GM21367 (cell line): ENCODE measurements around the gene C2CD3.
"Not testable (repeated sequence)": the region's sequence is repeated elsewhere in the genome, so short reads cannot be mapped to it uniquely, and the experiment has no call there.

Experiments
- ATAC-seq: cut with Tn5 transposase; IDR thresholded peaks from one replicate; pipeline ENCODE4 v1.9.1; 2021; ENCODE audit not compliant: unreplicated experiment

The C2CD3 gene

DNA sequence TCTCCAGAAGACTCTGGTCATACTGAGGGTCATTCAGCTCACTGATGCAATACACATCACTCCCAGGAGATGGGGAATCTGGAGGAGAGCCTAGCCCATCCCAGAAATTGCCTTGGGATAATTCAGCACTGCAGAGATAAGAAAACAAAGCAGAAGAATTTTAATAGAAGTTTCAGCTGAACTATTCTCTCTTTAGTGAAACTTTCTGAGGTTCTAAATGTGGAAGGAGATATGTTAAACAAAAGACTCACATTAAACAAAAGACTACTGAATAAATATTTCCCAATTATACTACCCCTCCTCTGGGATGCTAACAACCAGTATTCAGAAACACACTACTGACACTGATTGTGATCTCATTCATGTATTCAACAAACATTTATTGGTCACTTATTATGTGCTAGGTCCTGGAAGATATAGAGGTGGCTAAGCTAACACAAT is 47.8 kb downstream of the C2CD3 start:
- no peak for ATAC-seq

DNA sequence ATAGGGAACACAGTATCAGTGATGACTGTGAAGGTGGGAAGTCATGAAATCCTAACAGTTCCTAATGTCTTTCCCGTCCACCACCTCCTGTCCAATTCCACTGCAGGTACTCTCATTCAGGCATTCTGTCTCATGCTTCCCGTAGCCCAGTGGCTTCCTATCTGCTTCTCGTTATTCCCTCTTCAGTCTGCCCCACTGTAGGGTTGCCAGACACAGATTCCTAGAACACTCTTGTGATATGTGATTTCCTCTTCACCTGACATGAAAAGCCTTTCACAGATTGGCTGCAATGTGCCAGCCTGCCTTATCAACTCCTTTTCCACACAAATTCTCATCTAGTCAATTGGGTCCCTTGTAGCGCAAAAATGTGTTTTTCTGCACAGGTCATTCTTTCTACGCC is 49.0 kb downstream of the C2CD3 start:
- ATAC-seq: no peak

DNA sequence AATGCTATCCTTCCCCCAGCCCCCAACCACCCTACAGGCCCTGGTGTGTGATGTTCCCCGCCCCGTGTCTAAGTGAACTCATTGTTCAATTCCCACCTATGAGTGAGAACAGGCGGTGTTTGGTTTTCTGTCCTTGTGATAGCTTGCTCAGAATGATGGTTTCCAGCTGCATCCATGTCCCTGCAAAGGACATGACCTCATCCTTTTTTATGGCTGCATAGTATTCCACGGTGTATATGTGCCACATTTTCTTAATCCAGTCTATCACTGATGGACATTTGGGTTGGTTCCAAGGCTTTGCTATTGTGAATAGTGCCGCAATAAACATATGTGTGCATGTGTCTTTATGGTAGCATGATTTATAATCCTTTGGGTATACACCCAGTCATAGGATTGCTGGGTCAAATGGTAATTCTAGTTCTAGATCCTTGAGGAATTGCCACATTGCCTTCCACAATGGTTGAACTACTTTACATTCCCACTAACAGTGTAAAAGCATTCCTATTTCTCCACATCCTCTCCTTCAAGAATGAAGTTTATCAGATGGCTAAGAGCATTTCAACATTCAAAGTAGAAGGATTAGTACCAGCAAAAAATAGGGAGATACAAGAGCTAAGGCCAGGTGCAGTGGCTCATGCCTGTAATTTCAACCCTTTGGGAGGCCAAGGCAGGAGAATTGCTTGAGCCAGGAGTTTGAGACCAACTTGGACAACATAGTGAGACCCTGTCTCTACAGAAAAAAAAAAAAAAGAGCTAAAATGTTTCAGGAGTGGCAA is 50.4 kb downstream of the C2CD3 start:
- ATAC-seq: not testable (repeated sequence)

DNA sequence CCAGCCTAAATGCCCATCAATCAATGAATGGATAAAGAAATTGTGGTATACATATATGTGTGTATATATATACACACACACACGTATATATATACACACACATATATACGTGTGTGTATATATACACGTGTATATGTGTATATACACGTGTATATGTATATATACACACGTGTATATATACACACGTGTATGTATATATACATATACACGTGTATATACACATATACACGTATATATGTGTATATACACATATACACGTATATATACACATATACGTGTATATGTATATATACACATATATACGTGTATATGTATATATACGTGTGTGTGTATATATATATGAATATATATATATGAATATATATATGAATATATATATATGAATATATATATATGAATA is 54.1 kb downstream of the C2CD3 start:
- no peak for ATAC-seq

DNA sequence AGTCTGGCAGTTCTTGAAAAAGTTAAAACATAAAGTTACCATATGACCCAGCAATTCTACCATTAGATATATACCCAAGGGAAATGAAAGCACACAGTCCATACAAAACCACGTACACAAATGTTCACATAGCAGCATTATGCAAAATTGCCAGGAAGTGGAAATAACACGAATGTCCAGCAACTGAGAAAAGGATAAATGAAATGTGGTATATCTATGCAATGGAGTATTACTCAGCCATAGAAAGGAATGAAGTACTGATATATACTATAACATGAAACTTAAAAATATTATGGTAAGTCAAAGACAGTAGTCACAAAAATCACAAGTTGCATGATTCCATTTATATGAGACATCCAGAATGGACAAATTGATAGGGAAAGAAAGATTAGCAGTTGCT is 57.9 kb downstream of the C2CD3 start:
- no peak for ATAC-seq

DNA sequence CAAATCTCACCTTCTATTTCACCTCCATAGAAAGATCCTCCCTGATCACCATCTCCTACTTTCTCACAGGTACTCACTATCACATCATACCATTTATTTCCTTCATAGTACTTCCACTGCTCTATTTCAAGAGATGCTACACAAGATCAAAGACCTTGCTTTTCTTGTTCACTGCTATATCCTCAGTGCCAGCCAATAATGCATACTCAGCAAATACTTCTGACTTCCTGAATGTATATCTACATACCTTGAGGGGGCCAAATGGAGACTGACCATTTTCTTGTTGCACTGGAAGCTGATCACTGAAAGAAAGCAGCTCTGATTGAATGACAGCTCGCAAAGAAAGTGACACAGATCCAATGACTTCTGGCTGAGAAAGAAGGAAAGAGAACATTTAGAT is 64.7 kb downstream of the C2CD3 start:
- ATAC-seq: no peak

DNA sequence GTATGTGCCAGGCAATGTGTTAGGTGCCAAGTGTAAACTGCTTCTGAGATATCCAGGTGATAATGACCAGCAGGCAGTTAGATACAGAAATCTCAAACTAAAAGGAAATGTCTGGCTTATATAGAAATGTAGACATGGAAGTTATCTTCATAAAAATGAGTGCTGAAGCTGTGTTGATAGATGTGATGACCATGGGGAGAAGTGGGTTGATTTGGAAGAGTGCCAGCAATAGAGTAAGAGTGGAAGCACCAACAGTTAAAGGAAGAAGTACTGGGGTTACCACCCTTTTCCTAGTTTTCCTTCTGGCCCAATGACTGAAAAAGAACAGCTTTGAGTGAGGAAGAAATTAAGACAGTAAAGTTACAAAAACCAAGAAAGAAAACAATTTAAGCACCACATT is 68.5 kb downstream of the C2CD3 start:
- ATAC-seq: no peak

DNA sequence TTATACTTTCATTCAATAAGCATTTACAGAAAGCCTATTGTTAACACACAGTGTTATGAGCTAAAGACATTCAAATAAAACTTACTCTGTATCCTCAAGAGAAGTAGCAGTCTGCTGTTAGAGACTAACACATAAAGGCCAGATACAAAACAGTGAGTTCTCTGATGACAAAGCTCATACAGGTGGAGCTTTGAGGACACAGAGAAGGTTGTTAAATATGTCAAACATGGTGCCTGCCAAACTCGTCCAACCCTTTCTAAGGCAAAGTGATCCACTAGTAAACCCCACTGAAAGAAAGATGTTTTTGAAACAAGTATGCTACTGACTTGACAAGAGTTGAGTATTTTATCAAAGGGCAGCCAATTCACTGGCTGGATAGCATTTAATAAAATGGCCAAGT is 70.1 kb downstream of the C2CD3 start:
- ATAC-seq: no peak

DNA sequence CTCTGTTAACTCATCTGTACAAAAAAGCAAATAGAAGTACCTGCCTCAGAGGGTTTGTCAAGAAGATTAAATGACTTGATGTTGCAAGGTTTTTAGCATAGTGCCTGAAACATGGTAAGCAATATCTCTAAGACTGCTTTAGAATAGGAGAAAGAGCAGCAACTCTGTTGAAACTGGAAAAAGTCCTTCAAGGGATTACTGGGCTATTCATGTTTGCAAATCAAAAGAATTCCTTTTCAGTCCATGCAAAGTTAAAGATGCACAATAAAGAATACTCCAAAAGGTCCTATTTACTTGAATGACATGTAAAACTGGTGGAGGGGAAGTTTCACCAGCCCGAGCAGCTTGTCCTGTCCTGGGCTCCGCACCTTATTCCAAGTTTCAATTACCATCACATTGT is 70.6 kb downstream of the C2CD3 start:
- no peak for ATAC-seq

DNA sequence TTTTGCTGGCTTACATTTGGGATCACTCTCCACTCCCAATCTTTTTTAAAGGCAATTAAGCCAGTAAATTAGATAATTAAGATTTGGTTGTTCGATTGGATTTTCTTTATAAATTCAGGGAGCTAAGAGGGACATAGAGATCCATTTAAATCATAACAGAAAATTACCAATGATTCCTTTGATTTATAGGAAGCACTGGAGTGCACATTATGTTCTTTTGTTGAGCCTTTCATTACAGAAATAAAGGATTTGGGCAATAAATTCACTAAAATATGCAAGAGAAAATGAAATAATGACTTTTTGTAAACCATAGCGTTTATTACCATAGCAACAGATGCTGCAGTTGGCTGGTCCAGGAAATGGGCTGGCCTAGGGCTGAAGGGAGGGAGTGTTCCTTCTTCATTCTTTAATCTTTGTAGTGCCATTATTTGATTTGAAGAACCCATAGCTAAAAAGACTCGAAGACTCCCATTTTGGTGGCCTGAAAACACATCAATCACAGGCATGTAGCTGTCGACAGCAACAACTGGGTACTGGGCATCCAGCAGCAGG is 73.0 kb downstream of the C2CD3 start:
- no peak for ATAC-seq

DNA sequence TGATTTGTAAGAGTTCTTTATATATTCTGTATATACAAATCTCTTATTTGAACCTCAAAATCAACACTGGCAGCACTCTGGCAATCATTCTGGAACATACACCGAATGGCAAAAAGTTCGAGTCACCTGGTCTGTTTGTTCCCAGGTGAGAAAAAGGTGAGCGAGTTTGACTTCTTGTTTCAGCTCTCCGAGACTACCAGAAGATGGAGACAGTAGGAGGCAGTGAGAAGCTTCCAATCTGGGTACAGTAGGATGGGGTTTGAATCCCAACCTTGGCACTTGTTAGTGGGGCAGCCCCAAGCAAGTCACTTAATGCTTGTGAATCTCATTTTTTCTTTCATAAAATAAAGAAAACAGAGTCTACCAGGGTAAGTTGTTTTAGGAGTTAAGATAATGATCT is 76.4 kb downstream of the C2CD3 start:
- ATAC-seq: no peak

DNA sequence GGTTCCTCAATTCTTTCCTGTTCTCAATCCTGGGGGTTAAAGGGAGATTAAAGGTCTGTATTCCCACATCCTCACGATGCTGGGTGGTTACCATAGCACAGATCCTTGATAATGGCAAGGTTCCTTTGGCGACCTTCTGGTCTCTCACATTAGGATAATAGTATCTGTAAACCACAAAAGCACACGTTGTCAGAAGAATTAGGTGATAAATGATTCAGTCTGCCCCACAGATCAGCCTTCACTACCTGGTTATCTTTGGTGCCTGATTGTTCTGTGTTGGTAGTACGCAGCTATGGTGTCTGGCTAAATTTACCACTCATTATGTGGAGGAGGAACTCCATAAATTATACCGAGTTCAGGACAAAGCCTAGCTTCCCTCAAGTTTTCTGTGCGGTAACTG is 78.4 kb downstream of the C2CD3 start:
- ATAC-seq: no peak

DNA sequence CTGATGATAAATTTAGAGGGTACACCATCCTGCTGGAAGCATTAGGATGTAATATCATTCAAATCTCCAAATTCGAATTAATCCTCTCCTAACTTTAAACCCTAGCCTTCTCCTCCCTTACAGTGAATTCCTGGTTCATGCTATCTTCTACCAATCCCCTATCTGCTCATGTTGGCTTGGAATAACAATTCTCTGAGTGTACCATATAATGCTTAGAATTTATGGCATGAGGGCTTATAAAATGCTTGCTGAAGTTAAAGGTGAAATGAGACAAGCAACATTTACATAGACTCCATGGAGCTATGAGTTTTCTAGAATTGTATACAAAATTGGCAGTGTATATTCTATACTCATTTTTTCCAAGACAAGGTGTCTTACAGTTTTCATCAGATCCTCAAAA is 79.3 kb downstream of the C2CD3 start:
- ATAC-seq: no peak

DNA sequence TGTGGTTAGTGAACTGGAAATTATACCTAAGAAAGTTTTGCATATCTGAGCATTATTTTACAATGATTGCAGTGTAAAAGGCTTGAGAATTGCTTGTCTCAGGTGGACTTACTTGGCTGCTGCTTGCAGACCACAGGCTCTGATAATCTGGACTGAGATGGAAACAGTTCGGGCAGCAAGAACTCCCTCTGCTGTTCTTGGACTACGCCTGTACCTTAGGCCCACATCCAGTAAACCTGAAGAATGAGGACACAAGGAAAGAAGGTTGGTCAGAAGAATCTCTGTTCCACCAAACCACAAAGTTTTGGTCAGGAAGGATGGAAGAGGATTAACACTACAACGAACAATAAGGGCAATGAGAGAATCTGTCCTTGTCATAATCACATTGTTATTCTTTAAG is 80.1 kb downstream of the C2CD3 start:
- no peak for ATAC-seq

DNA sequence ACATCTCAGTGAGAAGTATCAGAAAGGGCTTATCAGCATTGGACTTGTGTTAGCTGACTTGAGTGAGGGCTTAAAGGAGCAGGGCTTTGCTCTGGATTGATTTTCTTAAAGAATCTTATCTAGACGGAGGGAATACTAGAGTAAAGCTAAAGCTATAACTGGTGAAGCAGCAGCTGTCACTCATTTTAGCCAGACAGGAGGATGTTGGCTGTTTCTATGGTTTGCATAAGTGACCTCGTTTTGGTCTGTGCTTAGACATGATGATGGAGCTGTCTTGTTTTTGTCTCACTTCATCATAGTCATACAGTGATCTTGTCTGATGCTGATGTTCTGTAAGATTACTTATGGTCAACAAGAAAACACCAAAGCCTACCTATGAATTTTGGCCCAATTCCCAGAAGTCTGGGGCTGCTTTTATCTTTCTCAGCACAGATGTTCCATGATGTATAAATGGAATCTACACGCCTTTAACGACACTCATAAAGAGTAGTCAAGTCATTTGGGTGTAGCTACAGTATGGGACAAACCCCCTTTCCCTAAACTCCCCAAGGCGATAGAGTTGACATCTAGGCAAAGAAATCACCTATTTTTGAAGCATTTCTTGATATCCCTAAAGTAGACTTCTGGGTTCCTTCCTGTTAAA is 84.4 kb downstream of the C2CD3 start:
- ATAC-seq: no peak

DNA sequence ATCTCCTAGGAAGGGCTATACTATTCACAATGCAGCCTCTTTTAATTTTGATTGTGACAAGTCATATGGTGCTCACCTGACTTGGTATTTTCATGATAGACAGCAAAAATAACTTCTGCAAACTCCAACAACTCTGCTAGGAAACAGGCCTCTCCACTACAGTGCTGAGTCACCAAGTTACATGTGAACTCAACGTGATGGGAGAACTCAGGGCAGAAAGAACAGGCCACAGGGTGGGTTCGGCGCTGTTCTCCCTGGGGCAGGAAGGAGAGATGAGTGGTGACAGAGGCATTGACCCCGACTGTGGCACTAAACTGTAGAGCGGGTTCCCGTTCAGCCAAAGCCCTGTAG is 85.3 kb downstream of the C2CD3 start:
- ATAC-seq: no peak

DNA sequence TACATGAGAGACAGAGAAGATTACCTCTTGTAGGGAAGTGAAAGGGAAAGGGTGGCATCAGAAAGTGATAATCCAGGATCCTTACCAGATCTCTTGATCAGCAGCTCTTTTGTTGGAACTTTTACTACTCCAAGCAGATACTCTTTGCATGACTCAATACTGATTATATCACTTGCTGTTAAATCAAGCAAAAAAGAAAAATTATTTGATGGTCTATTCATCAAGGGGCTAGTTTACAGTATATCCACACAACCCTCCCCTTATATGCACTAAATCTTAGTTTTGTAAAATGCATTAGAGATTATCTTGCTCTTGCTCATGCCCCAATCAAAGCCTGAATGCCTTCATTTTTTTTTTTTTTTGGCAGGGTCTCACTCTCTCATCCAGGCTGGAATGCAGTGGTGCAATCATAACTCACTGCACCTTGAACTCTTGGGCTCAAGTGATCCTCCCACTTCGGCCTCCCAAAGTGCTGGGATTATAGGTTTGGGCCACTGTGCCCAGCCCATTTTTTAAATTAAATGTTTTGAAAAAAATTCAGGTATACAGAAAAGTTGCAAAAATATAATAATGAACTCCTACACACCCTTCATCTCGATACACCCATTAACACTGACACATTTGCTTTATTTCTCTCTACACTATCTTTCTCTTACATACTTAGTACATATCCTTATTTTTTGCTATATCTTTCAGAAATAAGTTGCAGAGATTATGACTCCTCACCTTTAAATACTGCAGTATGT is 85.8 kb downstream of the C2CD3 start:
- ATAC-seq: no peak

DNA sequence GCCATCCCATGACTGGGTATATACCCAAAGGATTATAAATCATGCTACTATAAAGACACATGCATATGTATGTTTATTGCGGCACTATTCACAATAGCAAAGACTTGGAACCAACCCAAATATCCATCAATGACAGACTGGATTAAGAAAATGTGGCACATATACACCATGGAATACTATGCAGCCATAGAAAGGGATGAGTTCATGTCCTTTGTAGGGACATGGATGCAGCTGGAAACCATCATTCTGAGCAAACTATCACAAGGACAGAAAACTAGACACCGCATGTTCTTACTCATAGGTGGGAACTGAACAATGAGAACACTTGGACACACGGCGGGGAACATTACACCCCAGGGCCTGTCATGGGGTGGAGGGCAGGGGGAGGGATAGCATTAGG is 86.9 kb downstream of the C2CD3 start:
- ATAC-seq: not testable (repeated sequence)

DNA sequence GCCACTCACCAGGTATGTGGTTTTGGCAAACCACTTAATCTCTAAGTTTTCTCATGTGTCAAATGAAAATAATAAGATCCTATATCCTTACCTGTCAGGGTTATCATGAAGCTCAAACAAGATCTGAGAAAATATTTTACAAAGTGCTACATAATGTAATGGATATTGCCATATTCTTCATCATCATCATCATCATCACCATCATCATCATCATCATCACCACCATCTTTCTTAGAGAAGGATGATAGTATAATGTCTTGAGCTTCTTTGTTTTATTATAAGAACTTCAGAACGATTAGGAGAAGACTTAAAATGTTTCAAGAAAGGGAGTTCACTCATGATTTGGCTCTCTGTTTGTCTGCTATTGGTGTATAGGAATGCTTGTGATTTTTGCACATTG is 89.4 kb downstream of the C2CD3 start:
- no peak for ATAC-seq

DNA sequence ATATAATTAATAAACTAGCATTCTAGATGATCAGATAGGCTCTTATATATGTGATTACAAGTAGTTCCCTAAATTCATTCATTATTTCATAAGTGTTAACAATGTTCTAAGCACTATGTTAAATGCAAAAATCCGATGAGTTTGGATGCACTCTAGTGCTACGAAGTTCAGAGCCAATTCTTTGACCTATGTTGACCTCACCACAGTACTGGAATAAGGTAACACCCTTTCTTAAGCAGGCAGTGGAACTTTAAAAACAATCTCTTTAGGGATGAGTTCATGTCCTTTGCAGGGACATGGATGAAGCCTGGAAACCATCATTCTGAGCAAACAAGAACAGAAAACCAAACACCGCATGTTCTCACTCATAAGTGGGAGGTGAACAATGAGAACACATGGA is 93.6 kb downstream of the C2CD3 start:
- no peak for ATAC-seq

DNA sequence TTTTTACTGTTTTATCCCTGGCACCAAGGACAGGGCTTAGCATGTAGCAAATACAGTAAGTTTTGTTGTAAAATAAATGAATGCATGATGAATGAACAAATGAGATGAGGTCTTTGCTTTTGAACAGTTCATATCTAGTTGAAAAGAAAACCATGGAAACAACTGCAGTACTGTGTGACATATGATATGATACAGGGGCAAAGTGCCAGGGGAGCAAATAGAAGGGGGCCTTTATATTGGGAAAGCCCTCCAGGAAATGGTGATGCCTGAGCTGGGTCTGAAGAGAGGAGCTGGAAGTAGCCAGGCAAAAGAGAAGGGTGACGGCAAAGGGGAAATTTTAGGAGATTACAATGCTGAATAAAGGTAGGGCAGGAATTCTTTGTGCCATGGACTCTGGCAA is 98.1 kb downstream of the C2CD3 start:
- ATAC-seq: no peak

DNA sequence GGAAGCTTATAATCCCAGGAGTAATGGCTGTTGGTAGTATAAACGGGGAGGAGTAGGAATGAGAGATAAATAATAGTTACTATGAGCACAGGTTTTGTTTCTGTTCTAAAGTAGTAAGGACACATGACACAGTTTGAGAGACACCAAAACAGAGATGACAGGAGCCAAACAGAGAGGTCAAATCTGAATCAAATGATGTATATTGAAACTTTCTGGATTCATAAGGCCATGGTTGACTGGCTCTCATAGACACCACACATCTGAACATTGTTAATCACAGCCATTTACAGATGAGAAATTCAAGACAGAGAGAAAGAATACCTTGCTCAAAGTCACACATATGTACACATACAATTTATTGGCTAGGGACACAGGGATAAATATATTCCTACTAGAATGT is 98.5 kb downstream of the C2CD3 start:
- no peak for ATAC-seq
